ENCODE results near the gene LUC7L3. TPM values are rescaled to one million over a fixed set of nuclear protein-coding genes. Genes with fewer than 3 reads are reported as not detected.
A peak's percentile ranks its signal among the peaks of the same experiment; 100 is the strongest.

LUC7L3 gene
- total and polyA plus RNA-seq, 2 experiments from 2014 or later, result 56.9 to 156 TPM

GRCh38 chr17:50685334-50685665 lies 34.1 kb upstream of the LUC7L3 start:
- Histone ChIP-seq H4K20me1 (ENCODE audit: insufficient read depth, poor library complexity, severe bottlenecking) (no peaks in the 10 kb centered on the region), H3K4me1 (ENCODE audit: insufficient read depth) (peaks cover 48% of the 10 kb centered on the region), H3K27ac (peak overlapping the region; percentile 99), H3K9me2 (replicated peaks; ENCODE audit: insufficient read depth) (no peaks in the 10 kb centered on the region), H3K79me2 (no peaks in the 10 kb centered on the region), H2AFZ (no peak overlapping the region), H3K4me2 (peak overlapping the region; percentile 62), H3K36me3 (replicated peaks; ENCODE audit: insufficient read depth, low read depth) (no peaks in the 10 kb centered on the region), H3K9me3 (ENCODE audit: low read depth) (no peaks in the 10 kb centered on the region), H3K4me3 (no peak overlapping the region), H3K27me3 (no peaks in the 10 kb centered on the region)
- no peak for DNase-seq (ENCODE audit: low spot score)
- WGBS (ENCODE audit: low lambda C conversion rate, missing lambda C conversion rate), result 96% methylated on average over 1 of the region's 1 CpG
- TF ChIP-seq EZH2 (IDR thresholded peaks at IDR 0.05; ENCODE audit: borderline replicate concordance) (no peak), EZH2phosphoT487 (IDR thresholded peaks at IDR 0.05; ENCODE audit: low read depth, severe bottlenecking, unreplicated experiment) (no peak), CTCF (IDR thresholded peaks at IDR 0.05; ENCODE audit: poor library complexity) (no peak)

- no peaks in the 10 kb centered on the region for H4K20me1 ChIP-seq (ENCODE audit: insufficient read depth, poor library complexity, severe bottlenecking)
- no peak overlapping the region for H2AFZ ChIP-seq
- H3K4me1 ChIP-seq (ENCODE audit: insufficient read depth), result peaks cover 54% of the 10 kb centered on the region
Observed at GRCh38 chr17:50685691-50686493, 33.5 kb upstream of the LUC7L3 start.

GRCh38 chr17:50686494-50687199 lies 32.8 kb upstream of the LUC7L3 start:
- Histone ChIP-seq H3K4me2 (peak overlapping the region; percentile 62), H3K4me1 (ENCODE audit: insufficient read depth) (peaks cover 61% of the 10 kb centered on the region), H3K9me2 (replicated peaks; ENCODE audit: insufficient read depth) (no peaks in the 10 kb centered on the region), H3K9me3 (ENCODE audit: low read depth) (no peaks in the 10 kb centered on the region), H4K20me1 (ENCODE audit: insufficient read depth, poor library complexity, severe bottlenecking) (no peaks in the 10 kb centered on the region), H3K27me3 (no peaks in the 10 kb centered on the region), H3K27ac (peak overlapping the region; percentile 99), H3K79me2 (no peaks in the 10 kb centered on the region), H3K36me3 (replicated peaks; ENCODE audit: insufficient read depth, low read depth) (no peaks in the 10 kb centered on the region), H3K4me3 (no peak overlapping the region), H2AFZ (no peak overlapping the region)
- WGBS (ENCODE audit: low lambda C conversion rate, missing lambda C conversion rate), result 31% methylated on average over 14 of the region's 14 CpGs
- peak; percentile 87 for DNase-seq (ENCODE audit: low spot score)
- no peak for TF ChIP-seq EZH2phosphoT487 (IDR thresholded peaks at IDR 0.05; ENCODE audit: low read depth, severe bottlenecking, unreplicated experiment)
- TF ChIP-seq CTCF (IDR thresholded peaks at IDR 0.05; ENCODE audit: poor library complexity), result no peak
- no peak for TF ChIP-seq EZH2 (IDR thresholded peaks at IDR 0.05; ENCODE audit: borderline replicate concordance)

More at GRCh38 chr17:50685691-50686493, 33.5 kb upstream of the LUC7L3 start:
- peak overlapping the region; percentile 99 for H3K27ac ChIP-seq
- no peaks in the 10 kb centered on the region for H3K36me3 ChIP-seq (replicated peaks; ENCODE audit: insufficient read depth, low read depth)
- 79% methylated on average over 17 of the region's 17 CpGs for WGBS (ENCODE audit: low lambda C conversion rate, missing lambda C conversion rate)
- DNase-seq (ENCODE audit: low spot score), result no peak
- no peak overlapping the region for H3K4me3 ChIP-seq
- H3K79me2 ChIP-seq, result no peaks in the 10 kb centered on the region
- no peak for TF ChIP-seq EZH2 (IDR thresholded peaks at IDR 0.05; ENCODE audit: borderline replicate concordance)
- no peak for TF ChIP-seq CTCF (IDR thresholded peaks at IDR 0.05; ENCODE audit: poor library complexity)
- TF ChIP-seq EZH2phosphoT487 (IDR thresholded peaks at IDR 0.05; ENCODE audit: low read depth, severe bottlenecking, unreplicated experiment), result no peak
- no peaks in the 10 kb centered on the region for H3K9me2 ChIP-seq (replicated peaks; ENCODE audit: insufficient read depth)
- H3K4me2 ChIP-seq, result peak overlapping the region; percentile 62
- no peaks in the 10 kb centered on the region for H3K9me3 ChIP-seq (ENCODE audit: low read depth)
- no peaks in the 10 kb centered on the region for H3K27me3 ChIP-seq
